K562 (cell line): Measurements from ENCODE around the gene THEM4. TPM values are rescaled to one million over a fixed set of nuclear protein-coding genes. Genes with fewer than 3 reads are reported as not detected.

Source experiments
- ATAC-seq: fragments of 200-7000 bp; cut with Tn5 transposase; 3 replicates; pipeline ENCODE4 v1.9.1; 2020; ENCODE audit warnings: moderate library complexity
- BruUV-seq: library from RNA; stranded (reverse); fragments of 400-500 nt; replicated peaks from 2 replicates; lab custom pipeline; 2021; lab: Mats Ljungman, UMichigan
- CTCF ChIA-PET: fragments of 300-600 bp; formaldehyde crosslinking; extraction: SDS; loops from one replicate; lab custom pipeline; 2021; ENCODE audit warnings: low intra/inter-chr PET ratio; lab: Yijun Ruan, JAX
- POLR2A ChIA-PET: fragments of 300-600, 350-650 bp; sonication (Branson Sonifier 250); formaldehyde crosslinking; extraction: SDS; loops from one replicate; lab custom pipeline; 2021; ENCODE audit warnings: antibody characterized with exemption, inconsistent platforms; lab: Yijun Ruan, JAX
- DNase-seq, 4 experiments: peaks; one replicate each; pipeline versions ENCODE4 v3.0.0 to v3.0.0-alpha.2; 2011 to 2018; ENCODE audit warnings: low spot score in 3 of 4, mixed read lengths in 3 of 4; ENCODE audit errors: extremely low read depth in 1 of 4
- FAIRE-seq: peaks from 2 replicates; lab custom pipeline; 2011; peaks lifted over from hg19 to GRCh38; lab: Jason Lieb, UNC
- H2AFZ ChIP-seq: 2 replicates; pipeline ENCODE4 v1.6.0; 2011; ENCODE audit warnings: low read depth, low read length, control low read depth, inconsistent platforms
- H3K27ac ChIP-seq: fragments of 200-600 bp; 3 replicates; pipeline ENCODE4 v1.8.0; 2011; ENCODE audit warnings: low read depth, mild to moderate bottlenecking, control low read depth, inconsistent platforms, low read length, moderate library complexity, mixed read lengths; ENCODE audit errors: extremely low read depth
- H3K27me3 ChIP-seq, 2 experiments: fragments of 300-600 bp in 1 of 2; 2 replicates in 1 of 2; 3 replicates in 1 of 2; pipeline versions ENCODE4 v1.6.0 to v1.8.0; 2011; ENCODE audit warnings: inconsistent platforms in 2 of 2, low read length in 2 of 2, mild to moderate bottlenecking in 1 of 2, mixed read lengths in 1 of 2, moderate library complexity in 1 of 2; ENCODE audit not compliant: control insufficient read depth in 2 of 2, insufficient read depth in 2 of 2
- H3K36me3 ChIP-seq: fragments of 300-600 bp; 3 replicates; pipeline ENCODE4 v1.8.0; 2011; ENCODE audit warnings: mild to moderate bottlenecking, low read length, inconsistent platforms; ENCODE audit not compliant: control insufficient read depth, insufficient read depth
- H3K4me1 ChIP-seq, 2 experiments: fragments of 200-600 bp in 1 of 2; replicated peaks in 1 of 2; 2 replicates in 1 of 2; 3 replicates in 1 of 2; pipeline versions ENCODE4 v1.5.1 to v1.8.0; 2011; ENCODE audit warnings: inconsistent platforms in 2 of 2, low read length in 2 of 2, mild to moderate bottlenecking in 1 of 2, mixed read lengths in 1 of 2, moderate library complexity in 1 of 2; ENCODE audit not compliant: control insufficient read depth in 2 of 2, insufficient read depth in 2 of 2
- H3K4me2 ChIP-seq: 2 replicates; pipeline ENCODE4 v1.6.1; 2011; ENCODE audit warnings: low read length, control low read depth, inconsistent platforms, mixed read lengths; ENCODE audit not compliant: insufficient read depth
- H3K4me3 ChIP-seq: fragments of 200-600 bp; sonication (generic), shearing (Covaris generic); 2 replicates; pipeline ENCODE4 v1.5.1; 2016; ENCODE audit warnings: control low read depth, inconsistent platforms
- H3K79me2 ChIP-seq: fragments of 200-600 bp; 3 replicates; pipeline ENCODE4 v1.8.0; 2011; ENCODE audit warnings: low read length, inconsistent platforms; ENCODE audit not compliant: control insufficient read depth, insufficient read depth
- H3K9ac ChIP-seq, 2 experiments: 2 replicates each; pipeline versions ENCODE4 v1.6.0 to v1.6.1; 2011; ENCODE audit warnings: low read depth in 2 of 2, low read length in 2 of 2, control low read depth in 1 of 2, inconsistent platforms in 1 of 2, mild to moderate bottlenecking in 1 of 2, mixed read lengths in 1 of 2; ENCODE audit not compliant: insufficient read depth in 1 of 2
- H3K9me1 ChIP-seq: one replicate; pipeline ENCODE4 v1.6.0; 2011; ENCODE audit warnings: inconsistent platforms, mild to moderate bottlenecking, low read length, moderate library complexity; ENCODE audit not compliant: control insufficient read depth, insufficient read depth
- H3K9me3 ChIP-seq: replicated peaks from 2 replicates; pipeline ENCODE4 v1.5.1; 2011; ENCODE audit warnings: low read depth, low read length, inconsistent platforms; ENCODE audit not compliant: control insufficient read depth, insufficient read depth
- H4K20me1 ChIP-seq: replicated peaks from 2 replicates; pipeline ENCODE4 v1.6.1; 2011; ENCODE audit warnings: low read length, inconsistent platforms, mixed read lengths; ENCODE audit not compliant: control insufficient read depth, insufficient read depth
- KAT8 ChIP-seq: fragments of 450-650 bp; IDR thresholded peaks from 2 replicates; pipeline ENCODE4 v1.6.1; 2016; ENCODE audit warnings: low read depth, mild to moderate bottlenecking
- LEF1 ChIP-seq: fragments of 450-650 bp; IDR thresholded peaks from 2 replicates; pipeline ENCODE4 v1.6.1; 2016; ENCODE audit warnings: mild to moderate bottlenecking
- TSHZ1 ChIP-seq: fragments of 250-450 bp; sonication (Bioruptor Pico); IDR thresholded peaks from 2 replicates; pipeline ENCODE4 v1.4.0; 2020; ENCODE audit warnings: mild to moderate bottlenecking, moderate library complexity
- ZNF395 ChIP-seq: fragments of 200-800 bp; sonication (Bioruptor generic); IDR thresholded peaks from 2 replicates; pipeline ENCODE4 v1.6.1; 2017; ENCODE audit warnings: missing genetic modification characterization, missing compliant biosample characterization
- WGBS: fragments of 100-300 bp; shearing (Covaris generic); methylation state at CpG from one replicate; pipeline ENCODE4 v1.1.6; 2016; ENCODE audit warnings: low coverage, mixed read lengths; ENCODE audit not compliant: insufficient coverage; ENCODE audit errors: missing lambda C conversion rate; 5-methylcytosine and 5-hydroxymethylcytosine counted together
- in situ Hi-C: fragments of 300-500 bp; cut with MboI; formaldehyde crosslinking; loops from 4 replicates; pipeline ENCODE4 v1.15.0; 2018; ENCODE audit warnings: inconsistent platforms, mixed read lengths
- intact Hi-C: fragments of 100-400 bp; cut with micrococcal nuclease; formaldehyde crosslinking; loops from 2 replicates; pipeline ENCODE4 v1.14.2; 2022
- polyA plus RNA-seq, 8 experiments: library from polyadenylated mRNA; depleted of rRNA in 4 of 8; stranded (reverse) in 5 of 8; unstranded in 3 of 8; fragments of >200 nt; fragmentation: Nextera tagmentation in 2 of 8; fragmentation: Illumina TruSeq in 1 of 8; extraction: Ambion mirVana in 2 of 8; extraction: Trizol in 1 of 8; gene quantifications; 2 replicates each; pipeline versions ENCODE4 v1.2.1 to v1.2.3, GENCODE V29; 2011 to 2014; ENCODE audit warnings: inconsistent platforms in 1 of 8, missing spikeins in 1 of 8
- total RNA-seq, 7 experiments: library from RNA; depleted of rRNA in 6 of 7; stranded (reverse); fragments of >200 nt in 6 of 7; fragmentation: Illumina TruSeq in 2 of 7; extraction: Trizol in 2 of 7; gene quantifications; 2 replicates each; pipeline versions ENCODE4 v1.2.1 to v1.2.3, GENCODE V29; 2011 to 2021; ENCODE audit warnings: low replicate concordance in 1 of 7

THEM4 gene
- total and polyA plus RNA-seq, 9 of the 15 experiments (the other 6 are each of a cell fraction or from before 2014, with no cell fraction given), result 8.6 to 71.9 (median 35.3) TPM

- ATAC-seq, result no peak
- no peak for FAIRE-seq
- POLR2A ChIA-PET, result interaction anchor here (0.5 to 1.4 kb wide), 3 partner anchors 10 to 570 kb away, joined by 3 to 5 read pairs (median 3); no protein-coding TSS in a partner anchor
Observed at GRCh38 chr1:151887028-151887427, 22.3 kb downstream of the THEM4 start.

More at GRCh38 chr1:151887028-151887427, 22.3 kb downstream of the THEM4 start:
- H3K9ac ChIP-seq, result no peak overlapping the region
- WGBS, result 100% methylated on average over 1 of the region's 1 CpG
- intact Hi-C loops, result no loop called here
- H3K36me3 ChIP-seq, result peaks cover 55% of the 10 kb centered on the region
- H3K27ac ChIP-seq, result no peak overlapping the region
- H3K79me2 ChIP-seq, result no peaks in the 10 kb centered on the region
- no peak for TF ChIP-seq KAT8
- no peak for TF ChIP-seq LEF1
- TF ChIP-seq TSHZ1 (CRISPR knock-in tag), result no peak
- no peak for TF ChIP-seq ZNF395 (CRISPR knock-in tag)
- TF ChIP-seq, all 486 proteins: peak for 0
- DNase-seq, result no peak
- Histone ChIP-seq H2AFZ (no peak overlapping the region), H3K4me3 (no peak overlapping the region), H4K20me1 (no peaks in the 10 kb centered on the region), H3K9me1 (no peaks in the 10 kb centered on the region), H3K4me2 (no peak overlapping the region), H3K4me1 (peaks cover 0 to 7% of the 10 kb centered on the region in 2 experiments; a peak in 2 of 5 replicates), H3K9me3 (no peaks in the 10 kb centered on the region), H3K27me3 (no peaks in the 10 kb centered on the region)
- in situ Hi-C loops, result no loop called here
- no TSS peak for BruUV-seq
- CTCF ChIA-PET, result no interaction called here
